Osteocyte (in vitro differentiated cells): ENCODE results near the gene HOXD4. TPM values are rescaled to one million over a fixed set of nuclear protein-coding genes. Genes with fewer than 3 reads are reported as not detected.

Experiments used
- DNase-seq: peaks from one replicate; pipeline ENCODE4 v3.0.0; 2021; ENCODE audit warnings: mixed read lengths; ENCODE audit not compliant: unreplicated experiment; ENCODE audit errors: extremely low spot score
- H3K27ac Mint-ChIP-seq: one replicate; pipeline ENCODE4 v1.8.0; 2021; ENCODE audit warnings: mild to moderate bottlenecking, mixed read lengths; ENCODE audit not compliant: unreplicated experiment
- H3K27me3 Mint-ChIP-seq: one replicate; pipeline ENCODE4 v1.8.0; 2021; ENCODE audit warnings: mixed read lengths; ENCODE audit not compliant: unreplicated experiment
- H3K36me3 Mint-ChIP-seq: one replicate; pipeline ENCODE4 v1.8.0; 2021; ENCODE audit warnings: mixed read lengths; ENCODE audit not compliant: unreplicated experiment
- H3K4me1 Mint-ChIP-seq: one replicate; pipeline ENCODE4 v1.8.0; 2021; ENCODE audit warnings: mixed read lengths; ENCODE audit not compliant: unreplicated experiment
- H3K4me3 Mint-ChIP-seq: one replicate; pipeline ENCODE4 v1.8.0; 2021; ENCODE audit warnings: mild to moderate bottlenecking, moderate library complexity, mixed read lengths; ENCODE audit not compliant: unreplicated experiment
- H3K9me3 Mint-ChIP-seq: one replicate; pipeline ENCODE4 v1.8.0; 2021; ENCODE audit warnings: mixed read lengths; ENCODE audit not compliant: unreplicated experiment
- microRNA-seq: library from miRNA; unstranded; fragments of <30 nt; microRNA quantifications from one replicate; pipeline ENCODE4 v1.1.0, GENCODE V29; 2020; ENCODE audit not compliant: unreplicated experiment
- total RNA-seq: library from RNA; stranded (reverse); gene quantifications from 2 replicates; pipeline ENCODE4 v1.2.1, GENCODE V29; 2021
- TF ChIP-seq, protein P1 (sequence below): fragments of 200-600 bp; sonication (generic); IDR thresholded peaks from 2 replicates; pipeline ENCODE4 v1.5.0; 2021; ENCODE audit warnings: antibody characterized with exemption, mild to moderate bottlenecking, moderate library complexity

HOXD4 gene
- total RNA-seq, 1 donor from 2014 or later, result not detected

DNA sequence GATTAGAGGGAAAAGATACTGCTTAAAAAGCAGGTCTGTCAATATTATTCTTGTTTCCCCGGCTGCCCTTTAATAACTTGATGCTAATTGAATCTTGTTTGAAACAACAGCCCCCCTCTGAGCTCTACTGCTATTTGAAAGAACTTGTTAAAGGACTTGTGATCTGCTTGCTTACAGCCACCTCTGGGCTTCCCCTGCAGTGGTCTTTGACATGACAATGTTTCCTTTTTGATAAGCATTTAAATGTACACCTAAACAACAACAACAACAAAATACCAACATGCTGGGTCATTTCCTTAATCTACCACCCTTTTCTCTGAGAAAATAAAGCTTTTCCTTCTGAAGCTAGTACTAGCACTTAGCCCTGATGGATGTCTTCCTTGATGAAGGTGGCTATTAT lies 41.0 kb downstream of the HOXD4 start:
- no peak for DNase-seq
- Mint-ChIP-seq H3K36me3 (no peaks in the 10 kb centered on the region), H3K4me1 (peaks cover 14% of the 10 kb centered on the region), H3K9me3 (no peaks in the 10 kb centered on the region), H3K27ac (no peak overlapping the region), H3K4me3 (no peak overlapping the region), H3K27me3 (peaks cover 56% of the 10 kb centered on the region)
- TF ChIP-seq, protein P1, sequence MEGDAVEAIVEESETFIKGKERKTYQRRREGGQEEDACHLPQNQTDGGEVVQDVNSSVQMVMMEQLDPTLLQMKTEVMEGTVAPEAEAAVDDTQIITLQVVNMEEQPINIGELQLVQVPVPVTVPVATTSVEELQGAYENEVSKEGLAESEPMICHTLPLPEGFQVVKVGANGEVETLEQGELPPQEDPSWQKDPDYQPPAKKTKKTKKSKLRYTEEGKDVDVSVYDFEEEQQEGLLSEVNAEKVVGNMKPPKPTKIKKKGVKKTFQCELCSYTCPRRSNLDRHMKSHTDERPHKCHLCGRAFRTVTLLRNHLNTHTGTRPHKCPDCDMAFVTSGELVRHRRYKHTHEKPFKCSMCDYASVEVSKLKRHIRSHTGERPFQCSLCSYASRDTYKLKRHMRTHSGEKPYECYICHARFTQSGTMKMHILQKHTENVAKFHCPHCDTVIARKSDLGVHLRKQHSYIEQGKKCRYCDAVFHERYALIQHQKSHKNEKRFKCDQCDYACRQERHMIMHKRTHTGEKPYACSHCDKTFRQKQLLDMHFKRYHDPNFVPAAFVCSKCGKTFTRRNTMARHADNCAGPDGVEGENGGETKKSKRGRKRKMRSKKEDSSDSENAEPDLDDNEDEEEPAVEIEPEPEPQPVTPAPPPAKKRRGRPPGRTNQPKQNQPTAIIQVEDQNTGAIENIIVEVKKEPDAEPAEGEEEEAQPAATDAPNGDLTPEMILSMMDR, result no peak

- Mint-ChIP-seq H3K27me3 (peaks cover 52% of the 10 kb centered on the region), H3K27ac (no peak overlapping the region), H3K4me3 (no peak overlapping the region), H3K4me1 (peaks cover 7% of the 10 kb centered on the region), H3K36me3 (no peaks in the 10 kb centered on the region), H3K9me3 (no peaks in the 10 kb centered on the region)
- TF ChIP-seq, protein P1, result no peak
- DNase-seq, result no peak
Observed at GRCh38 chr2:176193048-176193447, 41.7 kb downstream of the HOXD4 start.

- TF ChIP-seq, protein P1, result no peak
- Mint-ChIP-seq H3K4me3 (no peak overlapping the region), H3K36me3 (no peaks in the 10 kb centered on the region), H3K9me3 (no peaks in the 10 kb centered on the region), H3K27me3 (peaks cover 20% of the 10 kb centered on the region), H3K4me1 (no peaks in the 10 kb centered on the region), H3K27ac (no peak overlapping the region)
- no peak for DNase-seq
Observed at GRCh38 chr2:176199902-176200301, 48.6 kb downstream of the HOXD4 start.

DNA sequence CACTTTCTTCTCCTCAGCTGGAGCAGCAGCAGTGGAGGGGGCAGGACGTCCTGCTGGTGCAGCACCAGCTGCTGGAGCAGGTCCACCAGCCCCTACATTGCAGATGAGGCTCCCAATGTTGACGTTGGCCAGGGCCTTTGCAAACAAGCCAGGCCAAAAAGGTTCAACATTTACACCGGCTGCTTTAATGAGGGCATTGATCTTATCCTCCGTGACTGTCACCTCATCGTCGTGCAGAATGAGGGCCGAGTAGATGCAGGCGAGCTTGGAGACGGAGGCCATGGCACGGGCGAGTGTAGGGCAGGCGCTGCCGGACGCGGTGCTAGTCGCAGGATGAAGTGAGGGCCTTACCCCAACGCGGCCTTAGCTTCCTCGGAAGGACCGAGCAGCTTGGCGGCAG lies 49.6 kb downstream of the HOXD4 start:
- Mint-ChIP-seq H3K4me1 (no peaks in the 10 kb centered on the region), H3K36me3 (no peaks in the 10 kb centered on the region), H3K9me3 (no peaks in the 10 kb centered on the region), H3K4me3 (no peak overlapping the region), H3K27ac (no peak overlapping the region), H3K27me3 (peaks cover 20% of the 10 kb centered on the region)
- TF ChIP-seq, protein P1, result no peak
- DNase-seq, result no peak

- H3K36me3 Mint-ChIP-seq, result no peaks in the 10 kb centered on the region
- H3K27ac Mint-ChIP-seq, result no peak overlapping the region
- H3K27me3 Mint-ChIP-seq, result peaks cover 13% of the 10 kb centered on the region
- H3K9me3 Mint-ChIP-seq, result no peaks in the 10 kb centered on the region
- no peaks in the 10 kb centered on the region for H3K4me1 Mint-ChIP-seq
- H3K4me3 Mint-ChIP-seq, result no peak overlapping the region
- TF ChIP-seq, protein P1, result no peak
- DNase-seq, result no peak
Observed at GRCh38 chr2:176202491-176202890, 51.1 kb downstream of the HOXD4 start.

Small RNA genes within 50 kb of the gene (microRNA-seq; reads per million reads assigned to microRNA genes)
- 2.2 reads per million for gene MIR10B

Other genes with a start within 250 kb of the HOXD4 start
- 33.5 and 34.7 TPM in 2 replicates for gene LNPK, start 149.3 kb upstream of the HOXD4 start, total RNA-seq
- gene EVX2, start 67.6 kb upstream of the HOXD4 start, total RNA-seq, result not detected in 2 replicates
- not detected in 2 replicates for gene HOXD13, start 58.8 kb upstream of the HOXD4 start, total RNA-seq
- not detected in 2 replicates for gene HOXD12, start 51.8 kb upstream of the HOXD4 start, total RNA-seq
- gene HOXD11, start 44.3 kb upstream of the HOXD4 start, total RNA-seq, result not detected in 2 replicates
- not detected in 2 replicates for gene HOXD10, start 34.8 kb upstream of the HOXD4 start, total RNA-seq
- gene HOXD9, start 28.8 kb upstream of the HOXD4 start, total RNA-seq, result not detected in 2 replicates
- not detected in 2 replicates for gene HOXD8, start 21.8 kb upstream of the HOXD4 start, total RNA-seq
- not detected in 2 replicates for gene HOXD3, start 5.8 kb downstream of the HOXD4 start, total RNA-seq
- gene HOXD1, start 37.1 kb downstream of the HOXD4 start, total RNA-seq, result not detected in 2 replicates
- gene MTX2, start 117.9 kb downstream of the HOXD4 start, total RNA-seq, result 23.6 and 23.8 TPM in 2 replicates